DMS 273 treated with DMSO at 0.1 percent for 48 hours (cell line): Measurements from ENCODE around the gene RBP5.

ENCODE experiments used
- DNase-seq: peaks from one replicate; lab custom pipeline; 2025; lab: John Stamatoyannopoulos, UW

Gene RBP5, protein sequence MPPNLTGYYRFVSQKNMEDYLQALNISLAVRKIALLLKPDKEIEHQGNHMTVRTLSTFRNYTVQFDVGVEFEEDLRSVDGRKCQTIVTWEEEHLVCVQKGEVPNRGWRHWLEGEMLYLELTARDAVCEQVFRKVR

DNA sequence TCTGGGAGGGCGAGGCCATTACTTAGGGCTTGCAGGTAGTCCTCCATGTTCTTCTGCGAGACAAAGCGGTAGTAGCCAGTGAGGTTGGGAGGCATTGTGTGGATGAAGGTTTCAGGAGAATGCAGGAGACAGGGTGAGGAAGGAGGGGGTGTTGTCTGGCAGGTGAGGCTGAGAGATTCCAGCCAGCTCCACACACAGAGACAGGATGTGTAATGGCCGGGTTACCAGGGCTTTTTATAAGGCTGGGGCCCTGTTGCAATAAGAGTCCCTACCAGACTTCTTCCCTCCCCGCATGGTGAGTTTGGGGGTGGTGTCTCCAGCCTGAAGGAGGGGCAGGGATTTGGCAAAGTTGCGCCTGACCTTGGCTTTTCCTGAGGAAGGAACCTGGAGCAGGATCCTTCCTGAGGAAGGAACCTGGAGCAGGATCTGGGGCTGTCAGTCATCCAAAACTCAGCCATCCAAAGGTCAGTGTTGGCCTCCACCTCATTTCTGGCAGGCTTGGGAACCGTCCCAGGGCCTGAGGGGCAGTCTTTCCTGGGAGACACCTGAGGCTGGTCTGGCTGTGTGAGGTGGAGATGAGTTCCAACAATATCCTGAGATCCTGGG is at the start of gene RBP5:
Gene RBP5 (minus strand): TSS at position 209 of the 606 bp plus-strand sequence. CDS start 114 bp downstream, at position 95.
- DNase-seq, result no peak

GRCh38 chr12:7178481-7178880 is 49.8 kb upstream of the RBP5 start:
- DNase-seq, result no peak

DNA sequence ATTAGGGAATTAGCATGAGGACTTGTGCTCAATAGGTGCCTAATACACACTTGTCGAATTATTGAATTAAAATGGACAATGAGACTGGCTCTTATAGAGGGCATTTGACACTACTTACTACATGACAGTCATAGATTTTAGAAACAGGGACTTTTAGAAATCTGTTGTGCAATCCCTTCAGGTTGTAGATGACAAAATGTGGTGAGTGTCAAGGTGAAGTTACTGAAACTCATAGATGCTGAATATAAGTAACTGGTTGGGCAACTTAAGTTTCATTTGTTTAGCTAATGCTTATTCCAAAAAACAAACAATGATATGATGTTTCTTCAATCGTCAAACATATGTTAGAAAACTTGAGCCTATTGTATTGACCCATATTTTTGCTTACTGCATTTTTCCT is 47.9 kb upstream of the RBP5 start:
- no peak for DNase-seq

DNA sequence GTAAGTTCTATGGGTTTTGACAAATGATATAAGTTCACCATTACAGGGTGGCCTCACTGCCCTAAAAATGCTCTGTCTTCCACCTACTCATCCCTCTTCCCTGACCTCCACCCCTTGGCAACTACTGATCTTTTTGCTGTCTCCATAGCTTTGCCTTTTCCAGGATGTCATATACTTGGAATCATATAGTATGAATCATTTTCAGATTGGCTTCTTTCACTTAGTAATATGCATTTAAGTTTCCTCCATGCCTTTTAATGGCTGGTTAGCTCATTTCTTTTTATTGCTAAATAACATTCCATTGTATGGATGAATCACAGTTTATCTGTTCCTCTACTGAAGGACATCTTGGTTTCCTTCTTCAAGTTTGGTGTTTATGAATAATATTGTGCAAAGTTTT is 46.8 kb upstream of the RBP5 start:
- DNase-seq, result no peak

DNA sequence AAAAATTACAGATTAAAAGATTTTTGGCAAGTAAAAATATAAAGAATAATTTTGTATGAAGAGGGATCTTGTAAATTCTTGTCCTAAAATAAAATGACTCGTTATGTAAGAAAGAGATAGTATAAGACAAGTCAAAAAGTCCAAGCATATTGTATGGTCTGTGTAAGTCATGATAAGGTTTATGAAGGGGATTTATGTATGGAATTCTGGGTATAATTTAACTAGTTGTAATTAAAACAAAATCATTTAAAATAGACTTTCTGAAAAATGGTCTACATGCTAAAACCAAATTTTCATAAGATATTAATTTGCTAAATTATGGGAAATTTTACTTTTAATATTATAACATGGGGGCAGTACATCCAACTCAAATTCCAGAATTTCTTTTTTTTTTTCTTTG is 43.2 kb upstream of the RBP5 start:
- DNase-seq, result no peak

DNA sequence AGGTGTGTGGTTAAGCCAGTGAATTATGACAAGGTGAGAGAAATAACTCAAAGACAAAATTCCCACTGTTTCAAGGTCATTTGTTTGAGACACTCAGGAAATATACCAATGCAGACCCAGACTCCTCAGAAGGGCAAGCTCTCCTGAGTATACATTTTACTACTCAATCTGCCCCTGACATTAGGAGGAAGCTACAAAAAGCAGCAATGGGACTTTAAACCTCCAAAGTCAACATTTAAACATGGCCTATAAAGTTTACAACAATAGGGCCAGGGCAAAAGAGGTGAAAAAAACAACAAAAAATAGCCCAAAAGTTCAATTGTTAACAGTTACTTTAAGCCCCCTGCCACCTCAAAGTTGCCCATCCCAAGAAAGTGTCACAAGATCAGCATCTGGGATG is 41.3 kb upstream of the RBP5 start:
- no peak for DNase-seq

DNA sequence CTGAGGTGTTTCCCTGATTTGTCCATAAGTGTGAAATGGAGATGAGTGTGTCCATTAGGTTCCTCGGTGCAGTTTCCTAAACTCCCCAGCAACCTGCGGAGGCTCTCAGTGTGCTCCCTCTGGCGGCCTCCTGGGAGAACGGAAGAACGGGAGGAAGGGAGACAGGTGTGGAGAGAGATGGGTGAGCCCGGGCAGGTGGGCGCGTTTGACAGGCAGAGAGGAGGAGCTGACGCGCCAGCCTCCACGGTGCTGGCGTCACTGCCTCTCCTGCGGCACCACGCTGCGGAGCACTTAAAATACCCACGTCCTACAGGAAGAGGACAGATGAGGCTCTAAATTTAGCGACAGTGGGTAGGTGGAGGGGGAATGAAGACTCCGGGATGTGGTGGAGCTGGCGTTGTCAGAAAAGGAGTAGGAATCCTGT is 34.0 kb upstream of the RBP5 start:
- DNase-seq, result no peak

GRCh38 chr12:7161811-7162210 is 33.1 kb upstream of the RBP5 start:
- DNase-seq, result no peak

- DNase-seq, result no peak
These were observed 32.6 kb upstream of the RBP5 start for GRCh38 chr12:7161327-7161726.

DNA sequence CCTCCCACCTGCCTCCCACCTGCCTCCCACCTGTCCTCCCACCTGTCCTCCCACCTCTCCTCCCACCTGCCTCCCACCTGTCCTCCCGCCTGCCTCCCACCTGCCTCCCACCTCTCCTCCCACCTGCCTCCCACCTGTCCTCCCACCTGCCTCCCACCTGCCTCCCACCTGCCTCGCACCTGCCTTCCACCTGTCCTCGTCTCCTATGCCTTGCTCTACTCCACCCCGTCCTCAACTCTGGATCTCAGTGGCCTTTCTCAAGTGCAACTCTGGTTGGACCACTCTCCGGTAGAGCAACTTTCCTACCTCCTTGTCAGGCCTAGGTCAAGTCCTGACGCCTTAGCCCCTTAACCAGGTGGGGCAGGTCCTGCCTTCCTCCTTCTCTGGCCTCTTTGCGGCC is 31.5 kb upstream of the RBP5 start:
- no peak for DNase-seq

- DNase-seq, result no peak
These were observed 30.3 kb upstream of the RBP5 start for GRCh38 chr12:7158781-7159609.

DNA sequence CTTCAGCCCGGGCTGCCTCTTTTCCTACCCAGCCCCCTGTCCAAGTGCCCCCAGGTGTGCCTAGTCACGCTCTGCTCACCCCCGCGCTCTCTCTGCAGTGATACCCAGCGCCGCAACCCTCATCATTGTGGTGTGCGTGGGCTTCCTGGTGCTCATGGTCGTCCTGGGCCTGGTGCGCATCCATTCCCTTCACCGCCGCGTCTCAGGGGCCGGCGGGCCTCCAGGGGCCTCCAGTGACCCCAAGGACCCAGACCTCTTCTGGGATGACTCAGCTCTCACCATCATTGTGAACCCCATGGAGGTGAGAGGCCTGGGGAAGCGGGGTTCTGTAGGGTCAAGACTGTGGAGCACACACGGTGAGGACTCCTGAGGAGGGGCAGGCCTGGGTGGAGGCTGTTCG is 28.7 kb upstream of the RBP5 start:
- DNase-seq, result no peak

- DNase-seq, result no peak
These were observed 27.8 kb upstream of the RBP5 start for GRCh38 chr12:7156259-7157197.

DNA sequence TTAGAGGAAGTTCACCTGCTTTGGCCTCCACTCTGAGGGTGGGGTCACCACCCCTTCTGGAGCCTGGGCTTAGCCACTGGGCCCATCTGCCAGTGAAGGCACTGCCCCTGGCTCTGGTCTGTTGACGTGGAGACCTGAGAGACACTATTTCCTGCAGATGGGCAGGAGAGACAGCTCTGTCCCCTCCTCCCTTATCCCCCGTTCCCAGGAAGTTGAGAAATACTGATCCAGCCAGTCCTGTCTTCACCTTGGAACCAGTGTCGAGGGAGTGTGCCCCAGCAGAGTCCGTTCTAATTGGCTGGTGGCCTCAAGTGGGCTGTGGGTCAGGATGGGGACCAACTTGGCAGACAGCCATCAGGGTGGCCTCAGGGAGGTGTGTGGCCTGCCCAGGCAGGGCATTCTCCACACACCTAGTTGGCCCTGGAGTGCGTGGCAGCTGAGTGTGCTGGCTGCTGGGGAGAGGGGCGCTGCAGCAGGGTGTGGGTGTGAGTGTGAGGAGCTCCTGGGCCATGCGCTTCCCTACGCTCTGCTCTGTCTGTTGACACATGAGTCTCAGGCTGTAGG is 26.9 kb upstream of the RBP5 start:
- no peak for DNase-seq

- DNase-seq, result no peak
These were observed 26.3 kb upstream of the RBP5 start for GRCh38 chr12:7154901-7155470.

GRCh38 chr12:7154042-7154441 is 25.4 kb upstream of the RBP5 start:
- no peak for DNase-seq

GRCh38 chr12:7152818-7153217 is 24.1 kb upstream of the RBP5 start:
- DNase-seq, result no peak

DNA sequence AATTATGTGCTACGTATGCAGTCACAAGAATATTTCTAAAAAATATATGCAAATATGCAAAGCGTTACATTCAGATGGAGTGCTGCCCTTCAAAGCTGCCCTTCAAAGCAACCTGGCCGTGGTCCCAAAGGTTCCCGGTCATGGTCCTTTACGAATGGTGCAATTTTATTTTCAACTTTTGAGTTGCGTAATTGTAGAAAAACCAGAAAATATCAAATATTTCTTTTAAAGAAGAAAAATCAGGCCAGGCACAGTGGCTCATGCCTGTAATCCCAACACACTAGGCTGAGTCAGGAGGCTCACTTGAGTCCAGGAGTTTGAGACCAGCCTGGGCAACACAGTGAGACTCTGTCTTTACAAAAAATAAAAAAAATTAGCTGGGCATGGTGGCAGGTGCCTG is 22.8 kb upstream of the RBP5 start:
- DNase-seq, result no peak

DNA sequence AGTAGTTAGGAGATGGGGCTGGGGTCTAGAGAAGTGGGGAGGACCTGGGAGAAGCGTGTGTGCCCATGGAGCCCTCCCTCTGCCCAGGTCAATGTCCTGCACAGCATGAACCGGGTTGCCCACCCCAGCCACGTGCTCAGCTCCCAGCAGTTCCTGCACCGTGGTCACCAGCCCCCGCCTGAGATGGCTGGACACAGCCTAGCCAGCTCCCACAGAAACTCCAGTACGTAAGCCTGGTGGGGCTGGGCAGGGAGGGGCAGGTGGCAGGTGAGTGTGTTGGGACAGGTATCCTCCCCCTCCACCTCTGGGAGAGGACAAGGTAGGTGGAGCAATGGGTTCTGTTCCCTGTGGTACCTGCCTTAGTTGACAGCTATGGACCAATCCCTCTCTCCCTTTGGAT is 22.2 kb upstream of the RBP5 start:
- DNase-seq, result no peak

GRCh38 chr12:7150356-7150755 is 21.7 kb upstream of the RBP5 start:
- no peak for DNase-seq

DNA sequence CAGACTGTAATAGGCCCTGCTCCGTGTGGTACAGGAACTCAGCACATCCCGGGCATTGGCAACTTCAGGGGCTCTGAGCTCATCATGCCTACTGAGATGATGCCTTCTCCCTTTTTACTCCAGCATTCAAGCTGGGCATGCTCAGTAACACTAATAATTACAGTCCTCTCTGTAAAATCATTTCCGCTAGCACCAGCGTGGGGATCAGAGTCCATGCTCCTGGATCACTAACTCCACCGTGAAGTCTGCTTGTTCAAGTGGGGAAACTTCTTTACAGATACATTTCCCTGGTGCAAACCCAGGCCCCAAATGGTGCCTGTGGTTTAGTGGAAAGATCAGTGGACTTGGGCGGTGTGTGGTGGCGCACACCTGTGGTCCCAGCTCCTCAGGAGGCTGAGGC is 18.2 kb upstream of the RBP5 start:
- DNase-seq, result no peak

DNA sequence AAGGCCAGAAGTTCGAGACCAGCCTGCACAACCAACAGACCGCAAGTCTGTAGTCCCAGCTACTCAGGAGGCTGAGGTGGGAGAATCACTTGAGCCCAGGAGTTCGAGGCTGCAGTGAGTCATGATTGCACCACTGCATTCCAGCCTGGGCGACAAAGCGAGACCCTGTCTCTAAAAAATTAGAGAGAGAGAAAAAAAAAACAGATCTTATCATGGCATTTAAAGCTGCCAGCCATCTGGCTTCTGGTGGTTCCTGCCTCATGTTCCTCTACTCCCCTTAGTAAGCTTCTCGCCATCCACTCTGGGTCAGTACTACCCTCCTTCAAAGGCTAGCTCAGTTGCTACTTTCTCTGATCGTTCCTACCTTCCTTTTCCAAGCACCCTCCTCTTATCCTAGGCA is 17.5 kb upstream of the RBP5 start:
- DNase-seq, result no peak
